Activated gamma-delta T cell treated with anti-CD3 and anti-CD28 coated beads, Interleukin-2, amount 50 U/mL, for 16 hours (primary cell): ENCODE measurements around the gene B3GAT2.

Source experiments
- DNase-seq: peaks from one replicate; pipeline ENCODE4 v3.0.0-alpha.2; 2020; ENCODE audit warnings: low read depth

The B3GAT2 gene

DNA sequence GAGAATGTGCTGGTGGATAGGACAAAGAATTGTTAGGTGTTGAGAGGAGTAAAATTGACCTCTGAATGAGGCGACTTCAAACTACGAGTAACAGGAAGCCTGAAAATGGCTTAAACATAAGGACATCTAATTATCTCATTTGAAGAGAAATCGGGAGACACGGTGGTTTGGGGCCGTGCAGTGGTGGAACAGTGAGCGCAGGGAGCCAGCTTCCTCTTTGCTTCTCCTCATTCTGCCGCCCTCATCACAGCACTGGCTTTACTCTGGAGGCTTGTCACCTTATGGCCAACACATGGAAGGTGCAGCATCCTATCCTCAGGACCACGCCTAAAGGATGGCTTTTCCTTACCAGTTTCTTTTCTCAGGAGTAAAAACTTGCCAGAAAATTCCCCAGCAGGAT lies 114.3 kb downstream of the B3GAT2 start:
- no peak for DNase-seq

DNA sequence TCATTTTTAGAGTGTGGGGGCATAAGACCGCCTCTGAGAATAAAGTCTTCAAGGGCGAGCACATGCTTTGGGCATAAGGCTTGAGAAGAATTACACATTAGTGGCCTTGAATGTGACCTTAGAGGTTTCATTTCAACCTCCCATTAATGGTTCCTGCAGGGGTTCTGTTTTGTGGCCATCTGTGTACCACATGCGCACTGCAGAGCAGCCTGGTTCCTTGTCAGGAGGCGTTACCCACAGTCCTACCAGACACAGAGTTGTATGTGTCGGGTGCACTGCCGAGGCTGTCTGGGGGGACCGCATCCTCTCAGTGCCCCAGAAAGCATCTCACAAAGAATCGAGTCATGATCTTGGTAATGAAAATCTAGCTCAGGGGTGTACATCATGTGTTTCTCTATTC lies 115.7 kb downstream of the B3GAT2 start:
- no peak for DNase-seq

DNA sequence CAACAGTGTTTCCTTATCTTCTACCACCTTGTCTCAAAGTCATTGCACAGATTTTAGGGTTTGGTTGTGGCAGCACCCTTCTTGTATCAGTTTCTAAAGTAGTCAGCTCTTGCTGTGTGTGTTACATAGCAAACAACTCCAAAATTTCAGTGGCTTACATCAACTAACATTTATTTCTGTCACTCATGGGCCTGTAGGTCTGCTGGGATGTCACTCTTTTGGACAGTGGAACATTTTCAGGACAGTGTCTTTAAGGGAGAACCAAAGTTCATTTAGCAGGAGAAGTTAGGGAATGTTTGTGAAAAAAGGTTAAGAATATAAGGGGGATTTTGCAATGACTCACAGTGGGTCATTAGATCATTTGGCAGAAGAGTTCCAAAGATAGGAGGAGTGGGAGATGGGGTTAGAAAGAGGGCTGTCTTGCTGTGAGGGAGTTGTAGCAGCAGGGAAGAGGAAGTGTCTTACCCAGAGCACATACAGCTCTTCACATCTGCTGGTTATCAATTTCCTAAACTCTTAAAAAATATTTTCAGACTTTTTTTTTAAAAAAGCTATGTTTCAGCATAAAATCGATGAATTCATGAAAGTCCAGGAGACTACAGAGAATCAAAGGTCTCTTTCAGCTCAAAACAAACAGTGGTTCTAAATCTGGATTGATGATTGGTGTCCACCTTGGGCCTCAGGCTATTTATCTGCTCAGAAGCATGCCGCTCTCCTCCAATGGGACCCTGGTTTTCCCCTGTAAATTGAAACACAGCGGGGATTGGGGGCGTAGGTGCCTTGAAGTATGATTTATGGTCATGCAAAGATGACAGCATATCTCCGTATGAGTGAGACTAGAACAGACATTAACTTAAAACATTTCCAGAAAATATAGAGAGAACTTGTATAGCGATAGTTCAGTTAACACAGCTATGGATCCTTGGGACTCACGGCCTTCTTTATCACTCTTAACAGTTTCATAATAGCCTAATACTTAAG lies 117.3 kb downstream of the B3GAT2 start:
- DNase-seq = no peak

DNA sequence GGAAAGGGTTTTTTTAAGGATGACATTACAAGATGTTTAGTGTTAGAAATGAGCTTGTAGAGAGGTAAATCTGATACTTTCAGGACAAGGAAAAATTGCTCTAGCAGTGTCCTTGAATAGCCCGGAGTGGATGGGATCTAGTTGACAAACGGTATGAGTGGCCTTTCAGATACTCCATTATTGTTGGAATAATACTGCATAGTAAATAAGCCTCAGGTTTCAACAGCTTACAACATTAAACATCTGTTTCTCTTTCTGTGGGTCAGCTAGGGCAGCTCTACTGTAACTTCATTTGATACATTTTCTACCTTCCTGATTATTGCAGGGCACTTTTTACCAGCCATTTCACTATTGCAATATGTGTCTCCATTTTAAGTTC lies 118.0 kb downstream of the B3GAT2 start:
- no peak for DNase-seq

DNA sequence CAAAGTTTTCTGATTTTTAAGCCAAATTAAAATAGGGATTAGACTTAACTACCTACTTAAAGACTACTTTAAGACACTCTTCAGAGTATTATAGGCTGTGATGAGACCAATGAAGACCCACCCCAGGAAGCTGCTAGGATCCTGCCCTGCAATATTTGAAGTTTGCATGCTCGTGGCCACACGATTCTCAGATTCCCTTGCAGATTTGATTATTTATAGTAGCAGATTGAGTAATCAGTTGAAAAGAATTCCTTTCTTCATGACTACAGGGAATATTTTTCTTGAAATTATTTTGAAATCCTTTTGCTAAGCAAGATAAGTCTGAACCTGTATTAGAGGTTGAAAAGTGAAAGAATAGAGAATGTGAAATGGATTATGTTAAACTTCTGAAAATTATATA lies 122.3 kb downstream of the B3GAT2 start:
- no peak for DNase-seq

DNA sequence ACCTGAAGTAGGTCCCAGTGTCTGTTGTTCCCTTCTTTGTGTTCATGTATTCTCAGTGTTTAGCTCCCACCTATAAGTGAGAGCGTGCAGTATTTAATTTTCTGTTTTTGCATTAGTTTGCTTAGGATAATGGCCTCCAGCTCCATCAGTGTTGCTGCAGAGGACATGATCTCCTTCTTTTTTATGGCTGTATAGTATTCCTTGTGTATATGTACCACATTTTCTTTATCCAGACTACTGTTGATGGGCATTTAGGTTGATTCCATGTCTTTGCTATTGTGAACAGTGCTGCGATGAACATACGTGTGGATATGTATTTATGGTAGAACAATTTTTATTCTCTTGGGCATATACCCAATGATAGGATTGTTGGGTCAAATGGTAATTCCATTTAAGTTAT lies 125.4 kb downstream of the B3GAT2 start:
- no peak for DNase-seq

DNA sequence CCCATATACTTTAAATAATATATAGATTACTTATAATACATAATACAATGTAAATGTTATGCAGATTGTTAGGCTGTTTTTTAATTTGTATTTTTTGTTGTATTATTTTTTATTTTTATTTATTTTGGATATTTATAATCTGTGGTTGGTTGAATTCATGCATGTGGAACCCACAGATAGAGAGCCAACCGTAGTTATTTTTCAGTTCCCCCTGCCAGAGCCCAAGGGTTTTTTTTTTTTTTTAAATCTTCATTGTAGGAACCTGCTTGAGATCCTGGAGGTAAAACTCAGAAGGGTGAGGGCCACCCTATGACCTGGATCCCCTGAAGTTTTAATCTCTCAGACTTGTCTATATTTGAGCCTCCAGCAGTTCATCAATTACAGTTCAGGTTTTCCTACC lies 133.2 kb downstream of the B3GAT2 start:
- DNase-seq = no peak

DNA sequence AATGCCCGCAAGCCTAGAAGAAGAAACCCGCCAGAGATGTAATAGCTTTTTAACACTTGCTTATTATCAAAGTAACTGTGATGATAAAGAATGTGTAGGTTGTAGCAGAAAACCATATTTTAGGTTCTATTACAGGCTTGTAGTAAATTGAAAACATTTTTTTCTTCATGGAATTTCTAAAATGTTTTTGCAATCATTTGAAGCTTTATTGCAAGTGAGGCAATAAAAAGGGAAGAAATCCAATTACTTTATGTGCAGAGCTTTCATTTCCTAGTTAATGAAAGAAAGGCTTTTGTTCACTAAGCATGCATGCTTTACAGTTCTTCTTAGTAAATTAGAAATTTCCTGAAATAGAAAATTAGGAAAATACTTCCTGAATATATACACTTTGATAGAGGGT lies 135.1 kb downstream of the B3GAT2 start:
- DNase-seq = no peak

DNA sequence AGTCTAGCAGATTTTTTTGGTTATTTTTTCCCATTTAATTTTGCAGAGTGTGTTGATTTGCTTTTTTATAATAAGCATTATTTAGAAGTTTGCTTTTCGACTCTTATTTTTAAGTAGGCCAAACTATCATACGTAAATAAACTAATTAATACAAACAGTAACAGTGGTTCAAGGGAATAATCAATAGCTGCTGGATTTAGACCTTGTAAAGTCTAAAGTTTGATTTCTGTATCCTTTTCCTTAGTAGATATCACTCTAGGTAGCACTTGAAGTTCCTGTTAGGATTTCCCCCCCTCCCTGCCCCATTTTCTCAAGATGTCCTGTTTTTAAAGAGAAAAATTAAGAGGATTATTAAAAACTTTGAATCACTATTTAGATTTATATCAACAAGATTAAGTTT lies 136.1 kb downstream of the B3GAT2 start:
- DNase-seq = no peak

DNA sequence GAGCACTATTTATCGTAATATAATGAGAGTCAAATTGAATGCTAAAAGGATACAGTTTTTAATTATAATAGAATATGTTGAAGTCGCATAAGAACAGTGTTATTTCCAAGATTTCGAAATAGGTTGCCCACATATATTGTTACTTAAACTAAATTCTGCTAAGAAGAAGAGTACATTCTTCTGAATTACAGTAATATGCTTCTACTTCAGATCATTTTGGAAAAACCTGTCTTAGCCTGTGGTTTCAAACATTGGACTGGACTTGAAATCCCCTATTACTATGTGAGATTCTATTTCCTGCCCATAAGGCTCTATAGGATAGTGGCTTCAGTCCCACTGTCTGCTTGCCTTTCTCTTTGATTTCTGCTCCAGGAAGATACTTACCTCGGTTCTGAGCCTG lies 137.2 kb downstream of the B3GAT2 start:
- no peak for DNase-seq

DNA sequence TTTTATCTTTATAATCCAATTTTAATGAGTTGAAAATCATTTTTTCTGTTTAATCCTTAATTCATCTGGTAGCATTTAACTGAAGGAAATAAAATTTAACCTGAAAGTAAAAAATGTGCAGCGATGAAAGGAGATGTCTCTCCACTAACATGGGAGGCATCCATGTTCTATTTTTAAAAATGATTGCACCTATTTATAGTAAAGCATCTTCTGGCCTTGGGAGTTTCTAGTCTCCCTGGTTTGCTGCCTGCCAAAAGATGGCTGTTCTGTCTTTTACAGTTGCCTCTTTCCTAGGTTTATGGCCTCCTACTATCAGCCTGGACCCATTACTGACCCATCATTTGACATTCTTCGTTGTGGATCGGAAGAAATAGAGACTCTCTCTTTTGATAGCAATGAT lies 143.0 kb downstream of the B3GAT2 start:
- no peak for DNase-seq

DNA sequence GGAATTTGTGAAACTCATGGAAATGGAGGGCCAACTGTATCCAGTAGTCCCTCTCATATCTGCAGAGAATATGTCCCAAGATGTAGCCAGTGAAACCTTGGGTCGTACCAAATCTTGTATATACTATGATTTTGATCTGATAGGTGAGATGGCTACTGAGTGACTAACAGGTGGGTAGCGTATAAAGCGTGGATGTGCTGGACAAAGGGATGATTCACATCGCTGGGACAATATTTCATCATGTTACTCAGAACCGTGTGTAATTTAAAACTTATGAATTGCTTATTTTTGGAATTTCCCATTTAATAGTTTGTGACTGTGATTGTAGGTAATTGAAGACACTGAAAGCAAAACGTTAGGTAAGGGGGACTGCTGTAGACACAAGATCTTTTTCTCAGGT lies 145.1 kb downstream of the B3GAT2 start:
- no peak for DNase-seq
